ENCODE results near the gene C1orf21. TPM values are rescaled to one million over a fixed set of nuclear protein-coding genes. Genes with fewer than 3 reads are reported as not detected.

The C1orf21 gene
- total RNA-seq, 1 experiment from 2014 or later, result 0.15 TPM

DNA sequence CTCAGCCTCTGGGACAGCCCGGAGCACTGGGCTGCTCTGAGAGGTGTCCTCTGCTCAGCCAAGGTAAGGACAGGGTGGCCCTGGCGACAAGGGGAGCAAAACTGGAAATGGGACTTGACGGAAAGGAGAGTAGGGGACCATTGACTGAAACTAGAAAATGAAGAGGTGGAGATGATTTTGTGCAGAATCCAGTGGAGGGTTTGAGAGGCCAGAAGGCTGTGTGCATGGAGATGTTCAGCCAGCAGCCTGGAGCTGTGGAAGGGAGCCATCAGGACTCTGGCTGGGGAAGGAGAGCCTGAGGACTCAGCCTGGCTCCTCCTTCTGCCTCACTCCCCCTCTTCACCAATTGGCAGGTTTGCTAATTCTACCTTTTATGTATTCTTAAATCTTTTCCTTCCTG lies 253.7 kb downstream of the C1orf21 start:
- ChIA-PET CTCF (no interaction called here), POLR2A (no interaction called here)
- Histone ChIP-seq H3K4me1 (ENCODE audit: control insufficient read depth, insufficient read depth, low read length) (no peaks in the 10 kb centered on the region), H3K9me3 (ENCODE audit: control insufficient read depth, insufficient read depth, low read depth, low read length) (no peaks in the 10 kb centered on the region), H3K27me3 (ENCODE audit: control insufficient read depth, insufficient read depth, low read length) (no peaks in the 10 kb centered on the region), H3K36me3 (ENCODE audit: control insufficient read depth, insufficient read depth, low read length) (no peaks in the 10 kb centered on the region), H3K4me3 (ENCODE audit: low read depth in 2 of 2, low read length in 2 of 2) (no peak overlapping the region), H3K27ac (ENCODE audit: low read length) (no peak overlapping the region)
- ATAC-seq, result no peak
- in situ Hi-C loops (cut with HindIII; ENCODE audit: low pct_unique_long_range_greater_than_20kb, low sequenced_read_pairs), result no loop called here
- intact Hi-C loops (cut with micrococcal nuclease; ENCODE audit: unreplicated experiment), result no loop called here
- no peak for DNase-seq (ENCODE audit: low read depth, low spot score)
- TF ChIP-seq POLR2AphosphoS5 (IDR thresholded peaks at IDR 0.05; ENCODE audit: low read depth, low read length), result no peak
- TF ChIP-seq, protein P1, sequence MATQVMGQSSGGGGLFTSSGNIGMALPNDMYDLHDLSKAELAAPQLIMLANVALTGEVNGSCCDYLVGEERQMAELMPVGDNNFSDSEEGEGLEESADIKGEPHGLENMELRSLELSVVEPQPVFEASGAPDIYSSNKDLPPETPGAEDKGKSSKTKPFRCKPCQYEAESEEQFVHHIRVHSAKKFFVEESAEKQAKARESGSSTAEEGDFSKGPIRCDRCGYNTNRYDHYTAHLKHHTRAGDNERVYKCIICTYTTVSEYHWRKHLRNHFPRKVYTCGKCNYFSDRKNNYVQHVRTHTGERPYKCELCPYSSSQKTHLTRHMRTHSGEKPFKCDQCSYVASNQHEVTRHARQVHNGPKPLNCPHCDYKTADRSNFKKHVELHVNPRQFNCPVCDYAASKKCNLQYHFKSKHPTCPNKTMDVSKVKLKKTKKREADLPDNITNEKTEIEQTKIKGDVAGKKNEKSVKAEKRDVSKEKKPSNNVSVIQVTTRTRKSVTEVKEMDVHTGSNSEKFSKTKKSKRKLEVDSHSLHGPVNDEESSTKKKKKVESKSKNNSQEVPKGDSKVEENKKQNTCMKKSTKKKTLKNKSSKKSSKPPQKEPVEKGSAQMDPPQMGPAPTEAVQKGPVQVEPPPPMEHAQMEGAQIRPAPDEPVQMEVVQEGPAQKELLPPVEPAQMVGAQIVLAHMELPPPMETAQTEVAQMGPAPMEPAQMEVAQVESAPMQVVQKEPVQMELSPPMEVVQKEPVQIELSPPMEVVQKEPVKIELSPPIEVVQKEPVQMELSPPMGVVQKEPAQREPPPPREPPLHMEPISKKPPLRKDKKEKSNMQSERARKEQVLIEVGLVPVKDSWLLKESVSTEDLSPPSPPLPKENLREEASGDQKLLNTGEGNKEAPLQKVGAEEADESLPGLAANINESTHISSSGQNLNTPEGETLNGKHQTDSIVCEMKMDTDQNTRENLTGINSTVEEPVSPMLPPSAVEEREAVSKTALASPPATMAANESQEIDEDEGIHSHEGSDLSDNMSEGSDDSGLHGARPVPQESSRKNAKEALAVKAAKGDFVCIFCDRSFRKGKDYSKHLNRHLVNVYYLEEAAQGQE (IDR thresholded peaks at IDR 0.05; ENCODE audit: insufficient read depth in 1 of 2, low read depth in 2 of 2, low read length in 1 of 2), result no peak
- TF ChIP-seq, protein P2, sequence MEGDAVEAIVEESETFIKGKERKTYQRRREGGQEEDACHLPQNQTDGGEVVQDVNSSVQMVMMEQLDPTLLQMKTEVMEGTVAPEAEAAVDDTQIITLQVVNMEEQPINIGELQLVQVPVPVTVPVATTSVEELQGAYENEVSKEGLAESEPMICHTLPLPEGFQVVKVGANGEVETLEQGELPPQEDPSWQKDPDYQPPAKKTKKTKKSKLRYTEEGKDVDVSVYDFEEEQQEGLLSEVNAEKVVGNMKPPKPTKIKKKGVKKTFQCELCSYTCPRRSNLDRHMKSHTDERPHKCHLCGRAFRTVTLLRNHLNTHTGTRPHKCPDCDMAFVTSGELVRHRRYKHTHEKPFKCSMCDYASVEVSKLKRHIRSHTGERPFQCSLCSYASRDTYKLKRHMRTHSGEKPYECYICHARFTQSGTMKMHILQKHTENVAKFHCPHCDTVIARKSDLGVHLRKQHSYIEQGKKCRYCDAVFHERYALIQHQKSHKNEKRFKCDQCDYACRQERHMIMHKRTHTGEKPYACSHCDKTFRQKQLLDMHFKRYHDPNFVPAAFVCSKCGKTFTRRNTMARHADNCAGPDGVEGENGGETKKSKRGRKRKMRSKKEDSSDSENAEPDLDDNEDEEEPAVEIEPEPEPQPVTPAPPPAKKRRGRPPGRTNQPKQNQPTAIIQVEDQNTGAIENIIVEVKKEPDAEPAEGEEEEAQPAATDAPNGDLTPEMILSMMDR (IDR thresholded peaks at IDR 0.05), result no peak
- no peak for TF ChIP-seq SIN3A (IDR thresholded peaks at IDR 0.05; ENCODE audit: borderline replicate concordance, insufficient read depth, low read depth, low read length)
- TF ChIP-seq TCF7L2 (IDR thresholded peaks at IDR 0.05; ENCODE audit: low read depth, low read length), result no peak
- BruUV-seq (replicated peaks), result no TSS peak

DNA sequence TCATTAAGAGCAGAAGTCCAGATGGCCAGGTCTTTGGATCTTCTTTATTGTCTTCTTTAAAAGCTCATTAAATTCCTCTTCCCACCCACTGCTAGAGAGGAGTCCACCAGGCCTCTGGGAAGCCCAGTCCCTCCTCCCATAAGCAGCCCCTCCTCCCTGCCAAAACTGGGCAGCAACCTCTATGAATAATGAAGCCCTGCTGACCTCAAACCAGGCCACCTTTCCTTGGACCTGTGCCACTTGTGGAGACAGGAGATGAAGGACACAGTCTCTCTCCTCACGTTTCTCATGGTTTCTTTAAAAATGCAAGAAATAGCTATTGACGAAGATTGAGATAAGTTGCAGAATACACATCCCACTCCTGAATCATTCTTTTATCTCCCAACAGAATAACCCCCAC lies 255.1 kb downstream of the C1orf21 start:
- Histone ChIP-seq H3K27ac (ENCODE audit: low read length) (no peak overlapping the region), H3K36me3 (ENCODE audit: control insufficient read depth, insufficient read depth, low read length) (no peaks in the 10 kb centered on the region), H3K27me3 (ENCODE audit: control insufficient read depth, insufficient read depth, low read length) (no peaks in the 10 kb centered on the region), H3K4me3 (ENCODE audit: low read depth in 2 of 2, low read length in 2 of 2) (no peak overlapping the region), H3K9me3 (ENCODE audit: control insufficient read depth, insufficient read depth, low read depth, low read length) (no peaks in the 10 kb centered on the region), H3K4me1 (ENCODE audit: control insufficient read depth, insufficient read depth, low read length) (no peaks in the 10 kb centered on the region)
- ATAC-seq (no peak), DNase-seq (ENCODE audit: low read depth, low spot score) (no peak)
- no peak for TF ChIP-seq SIN3A (IDR thresholded peaks at IDR 0.05; ENCODE audit: borderline replicate concordance, insufficient read depth, low read depth, low read length)
- TF ChIP-seq, protein P1 (IDR thresholded peaks at IDR 0.05; ENCODE audit: insufficient read depth in 1 of 2, low read depth in 2 of 2, low read length in 1 of 2), result no peak
- intact Hi-C loops (cut with micrococcal nuclease; ENCODE audit: unreplicated experiment), result no loop called here
- BruUV-seq (replicated peaks), result no TSS peak
- CTCF ChIA-PET, result no interaction called here
- POLR2A ChIA-PET, result no interaction called here
- in situ Hi-C loops (cut with HindIII; ENCODE audit: low pct_unique_long_range_greater_than_20kb, low sequenced_read_pairs), result no loop called here

All from Panc1 (cell line).